Limb (tissue), 2 donors: Measurements from ENCODE around the gene MTG2.
A peak's percentile ranks its signal among the peaks of the same experiment; 100 is the strongest.

ENCODE experiments used
- DNase-seq, 2 donors: peaks; one replicate each; pipeline ENCODE4 v3.0.0-alpha.2; 2016; ENCODE audit errors: extremely low spot score in 2 of 2

MTG2 gene

DNA sequence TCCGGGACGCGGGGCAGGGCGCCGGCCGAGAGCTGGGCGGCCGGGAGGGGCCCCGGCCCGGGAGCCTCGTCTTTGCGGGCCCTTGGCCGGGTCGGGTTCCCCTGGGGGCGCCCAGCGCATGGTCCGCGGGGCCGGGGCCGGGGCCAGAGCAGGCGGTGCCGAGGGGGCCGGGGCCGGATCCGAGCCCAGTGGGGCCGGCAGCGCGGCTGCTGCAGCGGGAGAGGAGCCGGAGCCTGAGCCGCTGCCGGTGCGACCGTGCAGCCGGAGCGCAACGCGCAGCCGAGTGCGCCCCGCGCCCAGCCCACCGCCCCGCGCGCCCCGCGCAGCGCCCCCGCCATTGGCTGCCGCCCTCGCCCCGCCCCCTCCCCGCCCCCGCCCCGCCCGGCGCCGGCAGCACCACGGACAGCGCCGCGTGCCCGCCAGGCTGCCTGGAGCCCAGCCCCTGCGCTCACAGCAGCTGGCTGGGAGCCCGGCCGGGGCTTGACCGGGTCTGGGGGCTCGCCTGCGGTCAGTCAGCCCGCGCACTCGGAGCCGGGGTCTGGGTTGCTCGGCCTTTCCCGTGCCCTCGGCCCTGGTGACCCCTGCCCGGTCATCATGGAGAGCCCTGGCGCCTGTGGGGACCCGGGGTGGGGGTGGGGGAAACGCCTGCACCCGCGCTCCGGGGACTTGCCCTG is 37.3 kb downstream of the MTG2 start, which contains the start of gene HRH3:
Gene HRH3, minus strand, starts transcription at position 287 of the 674 bp plus-strand sequence. CDS start 308 bp downstream, outside the sequence.
- peak; percentile 43 to 88 for DNase-seq

DNA sequence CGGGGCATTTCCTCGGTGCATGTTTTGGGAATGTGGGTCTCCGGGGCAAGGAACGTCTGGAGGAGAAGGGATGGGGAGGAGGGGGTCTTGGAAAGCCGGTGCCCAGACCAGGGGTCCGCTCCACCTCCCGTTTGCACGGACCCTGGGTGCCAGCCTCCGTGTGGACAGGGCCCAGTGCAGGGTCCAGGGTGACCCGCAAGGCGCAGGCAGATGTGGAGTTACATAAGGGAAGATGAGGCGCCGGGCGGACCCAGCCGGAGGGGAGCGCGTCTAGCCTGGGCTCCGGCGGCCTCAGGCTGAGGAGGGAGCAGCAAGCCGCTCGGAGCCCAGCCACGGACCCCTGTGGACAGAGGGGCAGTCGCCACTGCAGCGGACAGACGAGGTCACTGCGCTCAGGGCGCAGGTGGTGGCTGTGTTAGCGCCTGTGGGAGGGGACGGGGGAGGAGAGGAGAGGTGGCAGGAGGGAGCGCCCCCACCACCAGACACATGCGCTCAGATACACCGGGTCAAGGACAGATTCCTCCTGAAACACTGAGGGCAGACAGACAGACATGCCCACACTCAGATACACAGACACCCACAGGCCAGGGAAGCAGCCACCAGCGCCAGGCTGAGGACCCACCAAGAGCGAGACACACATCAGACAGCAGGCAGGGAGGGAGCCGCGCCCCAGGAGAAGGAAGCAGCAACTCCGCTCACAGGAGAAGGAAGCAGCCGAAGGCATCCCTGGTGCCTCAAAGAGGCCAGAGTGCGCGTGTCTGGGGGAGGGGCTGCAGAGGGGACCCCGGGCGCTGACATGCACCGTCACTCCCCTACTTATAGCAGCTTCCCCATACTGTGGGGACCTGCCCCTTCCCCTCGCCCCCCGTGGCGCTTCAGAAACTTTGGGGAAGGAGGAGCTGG is 38.1 kb downstream of the MTG2 start:
- no peak for DNase-seq

DNA sequence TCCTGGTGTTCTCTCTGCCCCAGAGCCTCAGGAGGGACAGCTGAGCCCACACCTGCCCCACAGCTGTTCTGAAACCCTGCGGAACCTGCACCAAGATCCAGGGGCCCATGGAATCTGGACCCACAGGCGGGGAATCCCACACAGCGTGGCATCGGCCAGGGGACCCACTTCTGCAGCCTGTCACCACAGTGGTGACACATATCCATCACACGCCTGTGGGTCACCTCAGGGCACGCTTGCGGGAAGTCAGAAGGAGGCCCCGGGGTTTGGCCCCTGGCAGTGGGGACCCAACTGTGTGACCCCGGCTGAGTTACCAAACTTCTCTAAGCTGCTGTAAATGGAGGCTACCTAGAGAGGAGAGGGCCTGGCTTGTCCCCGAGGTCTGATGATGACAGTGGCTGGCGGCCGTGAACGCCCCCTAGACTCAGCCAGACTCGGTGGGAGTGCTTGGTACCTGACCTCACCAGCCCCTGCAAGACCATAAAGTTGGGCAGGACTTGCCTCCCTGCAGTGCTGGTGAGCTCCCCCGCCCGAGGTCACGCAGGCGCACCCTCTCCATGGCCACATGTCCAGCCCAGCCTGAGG is 39.5 kb downstream of the MTG2 start:
- DNase-seq, result no peak

DNA sequence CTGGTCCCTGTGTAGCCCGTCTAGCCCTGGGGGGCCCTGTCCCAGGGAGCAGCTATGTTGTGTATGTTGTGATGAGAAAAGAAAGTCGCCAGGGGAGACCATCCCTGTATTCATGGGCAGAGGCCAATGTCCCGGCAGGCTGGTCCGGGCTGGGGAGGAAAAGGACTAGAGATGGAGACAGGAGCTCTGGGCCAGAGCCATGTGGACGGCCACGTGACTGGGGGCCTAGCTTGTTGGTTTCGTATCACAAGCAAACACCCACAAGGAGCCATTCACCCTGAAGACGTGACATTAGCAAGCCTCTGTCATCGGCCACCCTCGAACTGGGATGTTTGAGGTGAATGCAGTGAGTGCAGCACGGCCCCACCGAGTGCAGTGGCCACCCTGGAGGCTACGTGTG is 40.1 kb downstream of the MTG2 start:
- no peak for DNase-seq

DNA sequence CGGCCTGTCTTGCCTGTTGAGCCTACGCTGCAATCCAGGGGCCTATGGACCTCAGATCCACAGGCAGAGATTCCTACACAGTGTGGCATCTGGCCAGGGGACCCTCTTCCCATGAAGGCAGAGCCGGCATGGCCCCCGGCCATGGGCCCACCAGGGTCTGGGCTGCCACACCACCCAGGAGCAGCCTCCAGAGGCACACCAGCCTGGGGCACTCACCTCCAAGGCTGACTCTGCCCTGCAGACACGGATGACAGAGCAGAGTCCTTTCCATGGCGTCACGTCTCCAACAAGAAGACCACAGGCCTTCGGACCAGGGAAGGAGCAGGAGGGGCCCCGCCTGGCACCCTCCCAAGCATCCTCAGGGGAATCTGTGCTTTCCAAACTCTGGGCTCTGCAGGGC is 40.7 kb downstream of the MTG2 start:
- no peak for DNase-seq

DNA sequence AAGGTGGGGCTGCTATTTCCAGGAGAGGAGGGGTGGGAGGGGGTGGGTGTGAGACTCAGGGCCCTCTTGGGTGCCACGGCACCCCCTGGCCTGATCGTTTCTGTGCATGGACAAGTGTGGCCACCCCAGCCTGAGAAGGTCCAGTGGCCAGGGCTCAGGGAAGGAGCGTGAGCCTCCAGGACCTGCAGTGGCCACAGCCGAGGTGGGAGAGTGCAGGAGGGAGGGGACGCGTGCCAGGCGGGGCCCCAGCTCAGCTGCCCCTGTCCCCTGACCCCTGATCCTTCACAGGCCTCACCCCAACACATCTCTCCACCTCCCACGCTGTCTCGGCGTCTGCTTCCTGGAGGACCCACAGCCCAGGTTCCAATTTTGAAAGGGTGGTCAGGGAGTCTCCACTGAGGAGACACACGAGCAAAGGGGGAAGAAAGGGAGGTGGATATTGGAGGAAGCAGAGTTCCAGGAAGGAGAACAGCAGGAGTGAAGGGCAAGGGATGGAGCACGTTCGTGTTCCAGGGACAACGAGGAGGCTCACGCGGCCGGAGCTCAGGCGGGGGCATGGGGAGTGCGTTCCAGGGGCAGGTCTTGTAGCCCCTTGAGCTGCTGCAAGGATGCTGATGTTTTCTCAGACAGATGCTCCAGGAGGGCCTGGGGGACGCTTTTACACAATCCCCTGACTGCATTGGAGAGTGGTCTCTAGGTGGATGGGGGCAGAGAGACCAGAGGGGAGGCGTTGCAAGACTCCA is 41.5 kb downstream of the MTG2 start:
- DNase-seq, result no peak

DNA sequence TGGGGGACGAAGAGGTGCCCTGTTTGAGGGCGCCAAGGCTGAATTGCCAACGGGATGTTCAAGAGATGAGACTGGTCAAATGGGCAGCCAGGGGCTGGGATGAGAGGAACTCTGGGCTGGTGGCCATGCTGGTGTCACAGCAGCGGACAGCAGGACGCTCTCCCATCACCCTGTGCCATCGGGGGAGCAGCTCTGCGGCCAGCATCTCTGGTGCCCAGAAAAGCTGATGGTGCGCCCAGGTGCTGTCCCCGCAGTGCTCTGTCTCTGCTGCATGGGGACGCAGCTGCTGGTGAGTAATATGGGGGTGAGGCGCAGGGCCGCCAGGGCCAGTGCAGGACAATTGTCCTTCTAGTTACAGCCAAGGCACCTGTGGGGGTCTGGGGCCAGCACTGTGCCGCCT is 42.2 kb downstream of the MTG2 start:
- DNase-seq, result no peak

DNA sequence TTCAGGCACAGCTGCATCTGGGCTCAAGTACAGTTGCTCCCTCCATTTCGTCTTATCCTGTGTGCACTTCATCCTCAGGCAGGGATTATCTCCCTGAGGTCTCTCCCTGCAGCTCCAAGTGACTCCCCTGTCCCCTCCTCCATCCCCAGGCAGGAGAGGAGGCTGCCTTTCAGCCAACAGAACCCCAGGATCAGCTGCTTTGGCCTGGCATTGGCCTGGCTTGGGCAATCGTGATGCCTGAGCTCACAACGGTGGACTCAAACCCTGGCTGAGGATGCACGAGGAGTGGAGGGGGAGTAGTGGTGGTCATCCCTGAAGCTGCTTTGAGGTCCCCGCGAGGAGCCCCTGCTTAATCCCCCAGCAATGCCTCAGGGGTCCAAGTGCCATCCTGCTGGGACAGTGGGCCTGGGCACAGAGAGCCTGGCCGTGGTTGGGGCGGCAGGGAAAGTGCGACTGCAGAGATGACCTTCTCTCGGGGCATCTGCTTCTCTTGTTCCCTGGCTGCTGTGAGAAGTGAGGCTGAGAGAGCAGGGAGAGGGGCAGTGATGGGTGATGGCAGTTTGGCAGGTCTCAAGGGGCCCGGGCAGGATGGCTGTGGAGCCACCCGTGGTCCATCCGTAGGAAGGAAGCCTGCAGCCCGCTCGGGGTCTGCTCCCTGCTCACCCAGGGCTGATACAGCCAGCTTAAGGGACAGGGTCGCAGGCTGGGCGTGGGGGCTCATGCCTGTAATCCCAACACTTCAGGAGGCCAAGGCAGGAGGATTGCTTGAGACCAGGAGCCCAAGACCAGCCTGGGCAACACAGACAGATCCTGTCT is 43.2 kb downstream of the MTG2 start:
- no peak for DNase-seq

DNA sequence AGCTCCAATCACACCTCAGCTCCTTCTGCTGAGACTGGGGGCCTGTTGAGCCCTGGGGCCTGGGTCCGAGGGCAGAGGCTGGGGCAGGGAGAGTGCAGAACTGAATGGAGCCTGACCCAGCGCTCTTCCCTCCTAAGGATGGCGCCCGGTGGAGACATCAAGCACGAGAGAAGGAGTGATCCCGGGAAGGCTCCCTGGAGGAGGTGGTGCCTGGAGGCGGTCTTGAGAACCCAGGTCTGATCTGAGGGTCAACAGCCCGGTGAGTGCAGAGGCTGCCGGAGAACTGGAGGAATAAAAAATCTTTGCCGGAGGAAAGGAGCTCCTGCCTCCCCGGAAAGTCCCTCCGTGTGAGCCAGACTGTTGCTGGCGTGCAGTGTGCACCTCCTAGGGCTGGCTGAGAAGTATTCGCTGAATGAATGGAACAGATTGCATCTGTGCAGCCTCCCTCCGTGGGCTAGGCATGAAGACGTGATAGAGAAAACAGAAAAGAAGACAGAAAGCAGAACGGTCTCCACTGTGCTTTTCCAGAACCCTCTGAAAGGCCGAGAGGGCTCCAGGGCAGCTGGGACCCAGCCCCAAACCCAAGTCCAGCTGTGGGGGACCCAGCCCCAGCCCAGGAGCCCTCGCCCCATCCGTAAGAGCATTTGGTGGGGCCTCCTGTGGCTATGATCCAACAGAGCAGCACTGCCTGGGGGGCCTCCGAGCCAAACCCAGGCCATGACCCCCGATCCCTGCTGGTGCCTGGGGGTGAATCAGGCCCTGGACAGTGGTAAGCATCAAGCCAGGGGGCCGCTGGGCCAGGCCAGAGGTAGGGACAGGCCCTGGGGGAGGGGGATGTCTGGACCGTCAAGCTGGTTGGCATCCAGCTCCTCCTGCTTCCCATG is 44.1 kb downstream of the MTG2 start:
- DNase-seq, result no peak

DNA sequence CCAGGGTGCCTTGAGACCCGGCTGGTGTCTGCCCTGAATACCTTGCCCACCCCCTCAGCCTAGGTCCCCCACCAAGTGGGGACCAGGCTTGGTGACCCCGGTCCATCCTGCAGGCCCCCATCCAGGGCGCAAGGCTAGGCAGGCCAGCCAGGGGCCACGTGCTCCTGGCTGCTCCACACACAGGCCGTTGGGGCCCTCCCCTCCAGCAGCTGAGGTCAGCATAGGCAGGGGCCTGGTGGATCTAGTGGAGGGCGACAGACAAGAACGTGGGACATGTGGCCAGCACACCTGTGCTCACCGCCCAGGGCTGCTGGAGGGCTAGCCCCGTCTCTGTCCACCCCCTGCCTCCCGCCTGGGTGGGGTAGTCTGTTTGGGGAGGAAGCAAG is 44.8 kb downstream of the MTG2 start:
- DNase-seq, result no peak

DNA sequence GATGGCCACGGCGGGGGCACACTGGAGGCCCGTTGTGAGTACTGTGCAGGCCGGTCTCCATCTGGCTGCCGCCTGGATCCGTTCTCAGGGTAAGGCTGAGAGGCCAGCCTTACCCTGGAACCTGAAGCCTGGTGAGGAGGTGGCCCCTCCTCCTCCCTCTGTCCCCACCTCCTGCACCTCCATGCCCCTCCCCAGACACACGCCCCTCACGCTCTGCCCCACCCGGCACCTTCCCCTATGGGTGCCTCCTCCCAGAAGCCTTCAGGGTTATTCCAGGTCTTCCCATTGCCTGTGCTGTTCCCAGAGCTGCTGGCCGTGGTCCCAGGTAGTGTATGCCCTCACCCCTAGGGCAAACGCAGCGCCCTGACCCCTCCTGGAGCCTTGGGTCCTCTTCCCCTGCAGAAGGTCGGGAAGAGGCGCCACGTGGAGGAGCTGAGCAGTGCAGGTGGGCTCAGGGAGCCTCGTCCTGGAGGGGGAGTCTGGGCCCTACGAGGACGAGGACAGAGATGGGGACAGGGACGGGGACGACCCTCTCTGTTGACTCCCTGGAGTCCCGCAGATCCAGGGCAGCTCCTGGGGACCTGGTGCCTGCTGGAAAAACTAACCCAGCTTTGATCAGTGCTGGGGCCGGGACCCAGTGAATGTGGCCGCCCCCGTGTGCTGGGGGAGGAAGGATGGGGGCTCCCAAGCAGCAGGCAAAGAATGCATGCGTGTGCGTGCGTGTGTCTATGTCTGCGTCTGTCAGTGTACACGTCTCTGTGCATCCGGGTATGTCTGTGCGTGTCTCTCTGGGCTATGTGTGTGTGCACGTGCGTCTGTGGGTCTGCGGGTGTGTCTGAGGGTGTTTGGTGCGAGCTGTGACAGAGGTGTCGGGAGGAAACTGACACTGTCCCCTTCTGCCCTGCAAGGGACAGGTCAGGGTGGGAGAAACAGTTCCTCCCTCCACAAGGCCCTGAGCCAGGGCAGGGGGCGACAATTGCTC is 45.4 kb downstream of the MTG2 start:
- DNase-seq, result no peak

DNA sequence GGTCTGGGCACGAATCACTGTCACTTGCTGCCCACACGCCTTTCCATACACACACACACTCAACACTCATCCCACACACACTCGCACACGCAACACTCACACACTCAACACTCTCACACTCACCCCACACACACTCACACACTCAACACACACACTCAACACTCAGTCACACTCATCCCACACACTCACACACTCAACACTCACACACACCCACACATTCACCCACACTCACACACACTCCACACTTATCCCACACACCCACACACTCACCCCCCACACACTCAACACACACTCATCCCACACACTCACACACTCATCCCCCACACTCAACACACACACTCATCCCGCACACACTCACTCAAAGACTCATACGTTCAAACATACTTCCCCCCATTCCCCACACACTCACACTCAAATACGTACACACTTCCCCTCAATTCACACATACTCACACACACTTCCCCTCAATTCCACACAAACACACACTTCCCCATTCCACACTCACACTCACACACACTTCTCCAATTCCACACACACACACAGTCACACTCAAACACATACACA is 46.2 kb downstream of the MTG2 start:
- DNase-seq, result no peak

DNA sequence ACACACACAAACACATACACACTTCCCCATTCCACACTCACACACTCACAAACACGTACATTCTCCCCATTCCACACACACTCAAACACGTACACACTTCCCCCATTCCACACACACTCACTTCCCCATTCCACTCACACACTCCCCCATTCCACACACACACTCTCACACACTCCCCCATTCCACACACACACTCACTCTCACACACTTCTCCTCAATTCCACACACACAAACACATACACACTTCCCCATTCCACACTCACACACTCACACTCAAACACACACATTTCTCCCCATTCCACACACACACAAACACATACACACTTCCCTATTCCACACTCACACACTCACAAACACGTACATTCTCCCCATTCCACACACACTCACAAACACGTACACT is 46.8 kb downstream of the MTG2 start:
- no peak for DNase-seq

DNA sequence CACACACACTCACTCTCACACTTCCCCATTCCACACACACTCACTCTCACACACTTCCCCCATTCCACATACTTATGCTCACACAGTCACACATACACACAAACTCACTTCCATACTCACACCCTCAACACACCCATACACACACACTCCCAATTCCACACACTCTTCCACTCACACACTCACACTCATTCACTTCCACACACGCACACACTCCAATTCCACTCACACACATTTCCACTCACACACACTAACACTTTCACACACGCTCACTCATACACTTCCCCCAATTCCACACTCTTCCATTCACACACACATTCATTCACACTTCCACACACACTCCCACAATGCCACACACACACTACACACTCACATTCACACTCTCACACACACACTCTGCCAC is 47.4 kb downstream of the MTG2 start:
- no peak for DNase-seq

DNA sequence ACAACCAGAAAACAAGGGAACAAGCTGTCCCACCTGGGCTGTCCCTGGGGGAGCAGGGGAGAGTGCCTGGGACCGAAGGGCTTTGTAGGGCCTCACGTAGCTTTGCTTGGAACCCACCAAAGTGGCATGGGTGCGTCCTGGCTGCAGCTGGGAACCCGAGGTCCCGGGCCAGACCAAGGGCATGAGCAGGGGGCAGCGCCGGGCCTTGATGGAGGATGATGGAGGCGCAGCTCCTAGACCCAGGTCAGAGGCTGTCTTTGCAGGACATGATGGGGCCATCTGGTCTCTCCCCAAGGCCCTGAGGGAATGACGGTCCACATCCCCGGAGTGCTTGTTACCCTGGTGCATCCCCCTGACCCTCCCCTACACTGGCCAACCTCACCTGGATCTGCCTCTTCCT is 47.9 kb downstream of the MTG2 start:
- no peak for DNase-seq

DNA sequence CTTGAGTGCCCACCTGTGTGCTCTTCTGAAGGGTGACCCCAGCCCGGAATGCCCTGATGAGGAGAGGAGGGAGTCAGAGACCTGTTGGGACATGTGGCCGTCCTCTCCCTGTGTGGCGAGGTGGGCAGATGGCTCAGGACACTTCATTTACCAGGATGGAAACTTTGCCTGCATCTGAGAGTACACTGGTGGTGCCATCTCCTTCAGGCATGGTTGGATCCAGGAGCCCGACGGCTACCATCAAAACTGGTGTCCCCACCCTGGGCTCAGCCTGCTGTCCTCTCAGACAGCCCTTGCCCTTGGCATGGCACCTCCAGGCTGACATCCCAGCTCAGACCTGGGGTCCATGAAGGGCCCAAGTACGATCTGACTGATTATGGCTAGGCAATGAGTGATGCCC is 48.5 kb downstream of the MTG2 start:
- no peak for DNase-seq

DNA sequence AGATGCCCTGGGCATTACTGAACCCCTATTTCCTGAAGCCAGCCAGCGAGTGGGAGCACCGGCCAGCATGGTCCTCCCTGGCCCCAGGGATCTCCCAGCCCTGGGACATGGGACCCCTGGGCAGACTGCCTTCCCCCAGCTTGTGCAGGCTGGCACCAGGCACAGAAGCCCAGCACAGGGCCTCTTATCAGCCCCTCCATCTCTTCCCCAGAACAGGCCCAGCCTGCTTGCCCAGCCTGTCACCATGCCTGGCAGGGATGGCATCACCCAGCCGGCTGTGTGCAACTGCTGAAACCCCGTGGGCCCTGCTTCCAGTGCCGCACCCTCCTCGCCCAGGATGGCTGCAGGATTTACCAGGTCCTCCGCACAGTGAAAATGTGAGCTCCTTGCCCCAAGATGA is 49.4 kb downstream of the MTG2 start:
- DNase-seq, result no peak
